DND-41 (cell line): Measurements from ENCODE around the gene HBA2.
"Not testable (repeated sequence)": the region's sequence is repeated elsewhere in the genome, so short reads cannot be mapped to it uniquely, and the experiment has no call there.

Source experiments
- ATAC-seq: fragments of 200-7000 bp; cut with Tn5 transposase; 3 replicates; pipeline ENCODE4 v1.9.1; 2021; ENCODE audit warnings: low read depth; ENCODE audit not compliant: insufficient read depth
- DNase-seq: peaks from one replicate; pipeline ENCODE4 v3.0.0-alpha.2; 2020
- H2AFZ ChIP-seq: 2 replicates; pipeline ENCODE4 v1.6.0; 2012; ENCODE audit warnings: low read depth, low read length
- H3K27ac ChIP-seq: 2 replicates; pipeline ENCODE4 v1.5.1; 2012; ENCODE audit warnings: low read length, inconsistent platforms
- H3K27me3 ChIP-seq: fragments of 200-600 bp; sonication (generic); 2 replicates; pipeline ENCODE4 v1.6.0; 2012; ENCODE audit warnings: low read length, mild to moderate bottlenecking, inconsistent platforms; ENCODE audit not compliant: insufficient read depth, poor library complexity
- H3K36me3 ChIP-seq: 2 replicates; pipeline ENCODE4 v1.5.1; 2012; ENCODE audit warnings: low read length, inconsistent platforms; ENCODE audit not compliant: insufficient read depth
- H3K4me1 ChIP-seq: 2 replicates; pipeline ENCODE4 v1.5.1; 2012; ENCODE audit warnings: mild to moderate bottlenecking, low read length; ENCODE audit not compliant: insufficient read depth
- H3K4me2 ChIP-seq: 2 replicates; pipeline ENCODE4 v1.6.0; 2012; ENCODE audit warnings: mild to moderate bottlenecking, moderate library complexity, low read length, inconsistent platforms; ENCODE audit not compliant: insufficient read depth
- H3K4me3 ChIP-seq, 2 experiments: fragments of 200-600 bp in 1 of 2; shearing (Covaris generic) in 1 of 2; 2 replicates each; pipeline ENCODE4 v1.5.1; 2012 to 2016; ENCODE audit warnings: inconsistent platforms in 2 of 2, low read length in 2 of 2, mild to moderate bottlenecking in 2 of 2, low read depth in 1 of 2, moderate library complexity in 1 of 2
- H3K79me2 ChIP-seq: 2 replicates; pipeline ENCODE4 v1.6.0; 2012; ENCODE audit warnings: low read length, inconsistent platforms; ENCODE audit not compliant: insufficient read depth
- H3K9ac ChIP-seq: 2 replicates; pipeline ENCODE4 v1.6.0; 2012; ENCODE audit warnings: low read depth, mild to moderate bottlenecking, inconsistent platforms, low read length, moderate library complexity
- H3K9me3 ChIP-seq: 2 replicates; pipeline ENCODE4 v1.5.1; 2012; ENCODE audit warnings: low read length, moderate library complexity, mild to moderate bottlenecking, inconsistent platforms; ENCODE audit not compliant: insufficient read depth, severe bottlenecking
- H4K20me1 ChIP-seq: 2 replicates; pipeline ENCODE4 v1.6.0; 2012; ENCODE audit warnings: low read length; ENCODE audit not compliant: insufficient read depth
- EZH2 ChIP-seq: IDR thresholded peaks from 3 replicates; pipeline ENCODE4 v1.6.1; 2012; ENCODE audit warnings: borderline replicate concordance, low read depth, mild to moderate bottlenecking, moderate library complexity, low read length, inconsistent platforms; ENCODE audit not compliant: severe bottlenecking
- TF ChIP-seq, protein P1 (sequence below): IDR thresholded peaks from 2 replicates; pipeline ENCODE4 v1.5.1; 2012; ENCODE audit warnings: borderline replicate concordance, low read length, moderate library complexity, mild to moderate bottlenecking; ENCODE audit not compliant: poor library complexity, severe bottlenecking; ENCODE audit errors: extremely low read depth

HBA2 gene

DNA sequence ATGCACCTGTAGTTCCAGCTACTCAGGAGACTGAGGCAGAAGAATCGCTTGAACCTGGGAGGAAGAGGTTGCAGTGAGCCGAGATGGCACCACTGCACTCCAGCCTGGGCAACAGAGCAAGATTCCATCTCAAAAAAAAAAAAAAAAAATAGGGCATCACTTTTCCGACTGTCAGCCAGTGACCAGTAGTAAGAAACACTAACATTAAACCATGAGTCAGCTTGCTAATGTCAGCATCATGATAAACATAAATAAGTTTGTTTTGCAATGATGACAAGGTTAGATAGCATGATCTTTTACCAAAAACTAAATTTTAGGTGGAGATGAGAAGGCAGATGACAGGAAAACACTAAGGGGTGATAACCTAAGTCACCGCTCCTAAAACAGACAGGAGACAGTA lies 36.7 kb downstream of the HBA2 start:
- H3K9me3 ChIP-seq, H3K27me3 ChIP-seq, H2AFZ ChIP-seq, H3K9ac ChIP-seq, H3K27ac ChIP-seq, H3K4me3 ChIP-seq, ATAC-seq, H3K4me1 ChIP-seq, H3K4me2 ChIP-seq, DNase-seq: not testable (repeated sequence)
- H4K20me1 ChIP-seq = peaks cover 55% of the 10 kb centered on the region
- peaks cover 69% of the 10 kb centered on the region for H3K79me2 ChIP-seq
- H3K36me3 ChIP-seq = peaks cover 96% of the 10 kb centered on the region

DNA sequence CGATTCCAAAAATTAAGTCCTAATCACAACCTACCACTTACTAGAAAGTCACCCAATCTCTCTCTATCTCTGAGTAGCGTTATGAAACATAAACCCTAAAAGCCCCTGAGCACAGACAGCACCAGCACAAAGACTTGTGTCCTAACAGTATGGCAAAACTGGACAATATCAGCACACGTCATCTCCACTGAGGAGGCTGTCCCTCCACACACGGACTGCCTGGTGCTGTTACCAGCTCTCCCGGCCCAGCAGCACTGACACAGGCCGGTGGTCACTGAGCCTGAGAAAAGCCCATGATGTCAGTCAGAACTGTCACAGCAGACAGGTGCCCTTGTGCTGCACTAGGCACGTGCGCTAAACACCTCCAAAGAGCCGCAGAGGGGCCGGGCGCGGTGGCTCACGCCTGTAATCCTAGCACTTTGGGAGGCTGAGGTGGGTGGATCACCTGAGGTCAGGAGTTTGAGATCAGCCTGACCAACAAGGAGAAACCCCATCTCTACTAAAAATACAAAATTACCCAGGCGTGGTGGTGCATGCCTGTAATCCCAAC lies 39.0 kb downstream of the HBA2 start:
- H2AFZ ChIP-seq, H3K4me1 ChIP-seq, H3K9ac ChIP-seq, ATAC-seq, H3K9me3 ChIP-seq, H3K27me3 ChIP-seq, DNase-seq, H3K4me2 ChIP-seq, H3K4me3 ChIP-seq, H3K27ac ChIP-seq: not testable (repeated sequence)
- peaks cover 58% of the 10 kb centered on the region for H4K20me1 ChIP-seq
- H3K79me2 ChIP-seq = peaks cover 83% of the 10 kb centered on the region
- H3K36me3 ChIP-seq = peaks cover 96% of the 10 kb centered on the region

- peaks cover 92% of the 10 kb centered on the region for H3K79me2 ChIP-seq
- no peak for DNase-seq
- no peaks in the 10 kb centered on the region for H3K4me1 ChIP-seq
- no peak overlapping the region for H3K4me2 ChIP-seq
- no peaks in the 10 kb centered on the region for H3K27me3 ChIP-seq
- peaks cover 97% of the 10 kb centered on the region for H3K36me3 ChIP-seq
- peaks cover 58% of the 10 kb centered on the region for H4K20me1 ChIP-seq
- TF ChIP-seq EZH2 = no peak
- TF ChIP-seq, protein P1, sequence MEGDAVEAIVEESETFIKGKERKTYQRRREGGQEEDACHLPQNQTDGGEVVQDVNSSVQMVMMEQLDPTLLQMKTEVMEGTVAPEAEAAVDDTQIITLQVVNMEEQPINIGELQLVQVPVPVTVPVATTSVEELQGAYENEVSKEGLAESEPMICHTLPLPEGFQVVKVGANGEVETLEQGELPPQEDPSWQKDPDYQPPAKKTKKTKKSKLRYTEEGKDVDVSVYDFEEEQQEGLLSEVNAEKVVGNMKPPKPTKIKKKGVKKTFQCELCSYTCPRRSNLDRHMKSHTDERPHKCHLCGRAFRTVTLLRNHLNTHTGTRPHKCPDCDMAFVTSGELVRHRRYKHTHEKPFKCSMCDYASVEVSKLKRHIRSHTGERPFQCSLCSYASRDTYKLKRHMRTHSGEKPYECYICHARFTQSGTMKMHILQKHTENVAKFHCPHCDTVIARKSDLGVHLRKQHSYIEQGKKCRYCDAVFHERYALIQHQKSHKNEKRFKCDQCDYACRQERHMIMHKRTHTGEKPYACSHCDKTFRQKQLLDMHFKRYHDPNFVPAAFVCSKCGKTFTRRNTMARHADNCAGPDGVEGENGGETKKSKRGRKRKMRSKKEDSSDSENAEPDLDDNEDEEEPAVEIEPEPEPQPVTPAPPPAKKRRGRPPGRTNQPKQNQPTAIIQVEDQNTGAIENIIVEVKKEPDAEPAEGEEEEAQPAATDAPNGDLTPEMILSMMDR = no peak
- no peak overlapping the region for H3K27ac ChIP-seq
- no peak overlapping the region for H2AFZ ChIP-seq
- ATAC-seq = no peak
- H3K9ac ChIP-seq = no peak overlapping the region
- H3K4me3 ChIP-seq = no peak overlapping the region
- H3K9me3 ChIP-seq = no peaks in the 10 kb centered on the region
Measured at GRCh38 chr16:212999-213398, 40.3 kb downstream of the HBA2 start.

GRCh38 chr16:220021-220420 lies 47.3 kb downstream of the HBA2 start:
- no peak overlapping the region for H3K4me2 ChIP-seq
- TF ChIP-seq, protein P1 = no peak
- TF ChIP-seq EZH2 = no peak
- H3K36me3 ChIP-seq = peaks cover 86% of the 10 kb centered on the region
- peaks cover 48% of the 10 kb centered on the region; the same call in 1 of the 2 replicates for H4K20me1 ChIP-seq
- H3K79me2 ChIP-seq = peaks cover 94% of the 10 kb centered on the region
- H3K4me1 ChIP-seq = peaks cover 2% of the 10 kb centered on the region; the same call in 1 of the 2 replicates
- no peak overlapping the region for H2AFZ ChIP-seq
- H3K4me3 ChIP-seq = no peak overlapping the region
- no peak for DNase-seq
- H3K27ac ChIP-seq = no peak overlapping the region
- ATAC-seq = no peak
- no peaks in the 10 kb centered on the region for H3K9me3 ChIP-seq
- H3K9ac ChIP-seq = no peak overlapping the region
- no peaks in the 10 kb centered on the region for H3K27me3 ChIP-seq
